WTC11 (cell line): ENCODE measurements around the gene KCNH6.

Experiments
- AFF4 ChIP-seq: sonication (generic); formaldehyde crosslinking; IDR thresholded peaks from 2 replicates; pipeline ENCODE4 v1.8.1; 2023; ENCODE audit warnings: mild to moderate bottlenecking, missing genetic modification reagents, borderline replicate concordance
- ATF6 ChIP-seq: sonication (generic); formaldehyde crosslinking; IDR thresholded peaks from 2 replicates; pipeline ENCODE4 v1.8.1; 2023; ENCODE audit warnings: mild to moderate bottlenecking, missing genetic modification reagents
- CREB1 ChIP-seq: sonication (generic); formaldehyde crosslinking; IDR thresholded peaks from 2 replicates; pipeline ENCODE4 v1.8.0; 2023; ENCODE audit warnings: mild to moderate bottlenecking, missing genetic modification reagents
- CTCF ChIP-seq: fragments of 200-600 bp; IDR thresholded peaks from 2 replicates; pipeline ENCODE4 v1.8.0; 2022; ENCODE audit warnings: antibody characterized with exemption
- E2F5 ChIP-seq: sonication (generic); formaldehyde crosslinking; IDR thresholded peaks from 2 replicates; pipeline ENCODE4 v1.8.1; 2022; ENCODE audit warnings: mild to moderate bottlenecking, moderate library complexity, missing genetic modification reagents
- GRHL2 ChIP-seq: fragments of 250-450 bp; sonication (Bioruptor Pico); IDR thresholded peaks from 2 replicates; pipeline ENCODE4 v1.8.0; 2022; ENCODE audit warnings: mild to moderate bottlenecking, moderate library complexity; ENCODE audit not compliant: insufficient replicate concordance, severe bottlenecking
- JAZF1 ChIP-seq: fragments of 250-450 bp; sonication (Bioruptor Pico); IDR thresholded peaks from 2 replicates; pipeline ENCODE4 v1.9.0; 2021; ENCODE audit warnings: moderate library complexity, mild to moderate bottlenecking, inconsistent platforms
- MAX ChIP-seq: sonication (generic); formaldehyde crosslinking; IDR thresholded peaks from 2 replicates; pipeline ENCODE4 v1.8.0; 2022; ENCODE audit warnings: mild to moderate bottlenecking, missing genetic modification reagents
- NR3C1 ChIP-seq: sonication (generic); formaldehyde crosslinking; conservative IDR thresholded peaks from 2 replicates; pipeline ENCODE4 v1.8.1; 2023; ENCODE audit warnings: low read depth, mild to moderate bottlenecking, missing genetic modification reagents
- SP1 ChIP-seq: sonication (generic); formaldehyde crosslinking; conservative IDR thresholded peaks from 2 replicates; pipeline ENCODE4 v1.8.1; 2022; ENCODE audit warnings: missing genetic modification reagents
- STAT6 ChIP-seq: sonication (generic); formaldehyde crosslinking; conservative IDR thresholded peaks from 2 replicates; pipeline ENCODE4 v1.8.1; 2023; ENCODE audit warnings: mild to moderate bottlenecking, low read depth, missing genetic modification reagents, moderate library complexity
- ZNF281 ChIP-seq: sonication (generic); formaldehyde crosslinking; IDR thresholded peaks from 2 replicates; pipeline ENCODE4 v1.8.0; 2023; ENCODE audit warnings: mild to moderate bottlenecking, missing genetic modification reagents

GRCh38 chr17:63587770-63588169 is 64.6 kb downstream of the KCNH6 start:
- TF ChIP-seq GRHL2 (CRISPR knock-in tag) (no peak), STAT6 (no peak), ZNF281 (CRISPR knock-in tag) (no peak), CTCF (no peak), JAZF1 (CRISPR knock-in tag) (no peak), E2F5 (no peak), CREB1 (CRISPR knock-in tag) (no peak), SP1 (no peak), AFF4 (CRISPR knock-in tag) (no peak), NR3C1 (CRISPR knock-in tag) (no peak), MAX (no peak), ATF6 (CRISPR knock-in tag) (no peak)
